GM21526 (cell line): ENCODE results near the gene SORD.

Experiments used
- ATAC-seq: cut with Tn5 transposase; IDR thresholded peaks from one replicate; pipeline ENCODE4 v1.9.1; 2021; ENCODE audit warnings: moderate library complexity; ENCODE audit not compliant: unreplicated experiment, low FRiP score

Gene SORD

GRCh38 chr15:45114076-45114750 lies 91.2 kb downstream of the SORD start, which contains the start of the genes DUOX2 and DUOXA2:
DUOX2 (minus strand) TSS chr15:45114172; CDS start chr15:45113411, 761 bp downstream.
DUOXA2 (plus strand) TSS chr15:45114326; CDS start chr15:45114606, 280 bp downstream.
- ATAC-seq = no peak

GRCh38 chr15:45114751-45115085 lies 91.7 kb downstream of the SORD start:
- ATAC-seq = no peak

GRCh38 chr15:45115312-45115820 lies 92.4 kb downstream of the SORD start:
- ATAC-seq = no peak

GRCh38 chr15:45116006-45116481 lies 93.0 kb downstream of the SORD start:
- ATAC-seq = no peak

- ATAC-seq = no peak
Measured at GRCh38 chr15:45116482-45117307, 93.7 kb downstream of the SORD start.

GRCh38 chr15:45117308-45118130 lies 94.5 kb downstream of the SORD start:
- ATAC-seq = no peak

- ATAC-seq = peak; percentile 85
Measured at GRCh38 chr15:45118131-45118588, 95.2 kb downstream of the SORD start.

GRCh38 chr15:45118996-45119395 lies 96.0 kb downstream of the SORD start:
- no peak for ATAC-seq

GRCh38 chr15:45120081-45120972 lies 97.3 kb downstream of the SORD start:
- ATAC-seq = no peak

GRCh38 chr15:45121020-45121419 lies 98.0 kb downstream of the SORD start:
- ATAC-seq = no peak

GRCh38 chr15:45121706-45122417 lies 98.9 kb downstream of the SORD start:
- ATAC-seq = no peak

- no peak for ATAC-seq
Measured at GRCh38 chr15:45122719-45123118, 99.7 kb downstream of the SORD start.

- ATAC-seq = no peak
Measured at GRCh38 chr15:45123397-45123796, 100.4 kb downstream of the SORD start.

- no peak for ATAC-seq
Measured at GRCh38 chr15:45126535-45127158, 103.7 kb downstream of the SORD start.
